Gastroesophageal sphincter (tissue), 4 donors: ENCODE results near the gene SATB2. TPM values are rescaled to one million over a fixed set of nuclear protein-coding genes. Genes with fewer than 3 reads are reported as not detected.

Source experiments
- ATAC-seq: fragments of 150-250 bp; one replicate; pipeline ENCODE4 v1.9.1; 2016; ENCODE audit warnings: mild to moderate bottlenecking, moderate library complexity
- H3K27ac ChIP-seq, 4 donors: fragments of 200-600 bp; sonication (generic) in 3 of 4; 1 replicate in 3 of 4; 2 replicates in 1 of 4; pipeline ENCODE4 v1.5.1; 2016 to 2019
- H3K27me3 ChIP-seq: fragments of 200-600 bp; sonication (generic); one replicate; pipeline ENCODE4 v1.5.1; 2019
- H3K36me3 ChIP-seq, 2 donors: fragments of 200-600 bp; sonication (generic); one replicate each; pipeline ENCODE4 v1.5.1; 2019; ENCODE audit warnings: control low read depth in 1 of 2
- H3K4me1 ChIP-seq, 3 donors: fragments of 200-600 bp; sonication (generic); 1 replicate in 2 of 3; 2 replicates in 1 of 3; pipeline ENCODE4 v1.5.1; 2016 to 2019; ENCODE audit warnings: control low read depth in 2 of 3
- H3K4me3 ChIP-seq, 2 donors: fragments of 200-600 bp; sonication (generic); one replicate each; pipeline ENCODE4 v1.5.1; 2019; ENCODE audit warnings: mild to moderate bottlenecking in 1 of 2, moderate library complexity in 1 of 2
- H3K9me3 ChIP-seq, 3 donors: fragments of 200-600 bp; sonication (generic); one replicate each; pipeline ENCODE4 v1.5.1; 2017 to 2019; ENCODE audit warnings: control low read depth in 2 of 3
- CTCF ChIP-seq, 4 experiments: fragments of 200-600 bp in 2 of 4; fragments of 450-650 bp in 2 of 4; sonication (generic) in 1 of 4; IDR thresholded peaks; one replicate each; pipeline ENCODE4 v1.5.1; 2017 to 2019; ENCODE audit warnings: antibody characterized with exemption in 4 of 4, mild to moderate bottlenecking in 2 of 4, moderate library complexity in 2 of 4
- EP300 ChIP-seq: sonication (generic); formaldehyde crosslinking; IDR thresholded peaks from one replicate; pipeline ENCODE4 v1.6.1; 2017; ENCODE audit warnings: antibody characterized with exemption, mild to moderate bottlenecking
- POLR2A ChIP-seq, 2 donors: fragments of 450-650 bp; IDR thresholded peaks; one replicate each; pipeline ENCODE4 v1.6.1; 2017; ENCODE audit warnings: antibody characterized with exemption in 2 of 2, mild to moderate bottlenecking in 2 of 2, moderate library complexity in 1 of 2
- POLR2AphosphoS5 ChIP-seq: sonication (generic); formaldehyde crosslinking; IDR thresholded peaks from one replicate; pipeline ENCODE4 v1.6.1; 2017; ENCODE audit warnings: antibody characterized with exemption
- WGBS, 2 donors: methylation state at CpG; one replicate each; pipeline ENCODE4 v1.1.5; 2018; ENCODE audit warnings: low coverage in 1 of 2; 5-methylcytosine and 5-hydroxymethylcytosine counted together
- total RNA-seq, 4 donors: library from RNA; depleted of rRNA; stranded (reverse); fragments of >200 nt; gene quantifications; one replicate each; pipeline ENCODE4 v1.1.0, GENCODE V29; 2016

Gene SATB2
- total RNA-seq, 4 donors from 2014 or later, result 2.2 to 6.7 (median 3.4) TPM

GRCh38 chr2:199490049-199490448 is 32.3 kb upstream of the SATB2 start:
- no peaks in the 10 kb centered on the region for H3K36me3 ChIP-seq
- no peak for ATAC-seq
- H3K9me3 ChIP-seq, result no peaks in the 10 kb centered on the region
- peaks cover 7% of the 10 kb centered on the region for H3K27me3 ChIP-seq
- H3K4me3 ChIP-seq, result no peak overlapping the region
- TF ChIP-seq CTCF (IDR thresholded peaks at IDR 0.05) (no peak), POLR2AphosphoS5 (no peak), EP300 (no peak)
- H3K4me1 ChIP-seq, result no peaks in the 10 kb centered on the region
- 35 to 48% methylated on average over 5 of the region's 5 CpGs for WGBS, 2 donors
- H3K27ac ChIP-seq, result no peak overlapping the region

GRCh38 chr2:199488772-199489400 is 31.1 kb upstream of the SATB2 start:
- no peak for ATAC-seq
- no peak overlapping the region for H3K27ac ChIP-seq
- H3K27me3 ChIP-seq, result peaks cover 13% of the 10 kb centered on the region
- no peak overlapping the region for H3K4me3 ChIP-seq
- H3K9me3 ChIP-seq, result no peaks in the 10 kb centered on the region
- no peaks in the 10 kb centered on the region for H3K4me1 ChIP-seq
- no peak for TF ChIP-seq POLR2A (IDR thresholded peaks at IDR 0.05)
- TF ChIP-seq CTCF (IDR thresholded peaks at IDR 0.05), result peak in 1 of 4 experiments; percentile 52
- 57 to 82% methylated on average over 2 to 5 of the region's 6 CpGs for WGBS, 2 donors
- no peaks in the 10 kb centered on the region for H3K36me3 ChIP-seq

GRCh38 chr2:199485732-199486335 is 28.1 kb upstream of the SATB2 start:
- Histone ChIP-seq H3K4me3 (no peak overlapping the region), H3K36me3 (no peaks in the 10 kb centered on the region), H3K4me1 (no peaks in the 10 kb centered on the region), H3K9me3 (no peaks in the 10 kb centered on the region), H3K27me3 (peaks cover 18% of the 10 kb centered on the region), H3K27ac (no peak overlapping the region)
- WGBS, 2 donors, result 16 to 24% methylated on average over 5 of the region's 5 CpGs
- TF ChIP-seq CTCF (IDR thresholded peaks at IDR 0.05), result peak in 2 of 4 experiments; percentile 10 to 46
- TF ChIP-seq POLR2A (IDR thresholded peaks at IDR 0.05), result no peak
- TF ChIP-seq POLR2AphosphoS5, result no peak
- no peak for TF ChIP-seq EP300
- ATAC-seq, result no peak

- H3K36me3 ChIP-seq, result no peaks in the 10 kb centered on the region
- H3K27ac ChIP-seq, result no peak overlapping the region
- no peaks in the 10 kb centered on the region for H3K4me1 ChIP-seq
- H3K27me3 ChIP-seq, result peaks cover 18% of the 10 kb centered on the region
- TF ChIP-seq POLR2AphosphoS5, result no peak
- TF ChIP-seq POLR2A (IDR thresholded peaks at IDR 0.05), result no peak
- TF ChIP-seq CTCF (IDR thresholded peaks at IDR 0.05), result no peak
- TF ChIP-seq EP300, result no peak
- no peak overlapping the region for H3K4me3 ChIP-seq
- H3K9me3 ChIP-seq, result no peaks in the 10 kb centered on the region
- 100% methylated on average over 1 of the region's 1 CpG for WGBS, 2 donors
- ATAC-seq, result no peak
These were observed 27.2 kb upstream of the SATB2 start for GRCh38 chr2:199484927-199485326.

- no peaks in the 10 kb centered on the region for H3K4me1 ChIP-seq
- ATAC-seq, result no peak
- no peak overlapping the region for H3K4me3 ChIP-seq
- H3K9me3 ChIP-seq, result no peaks in the 10 kb centered on the region
- no peak overlapping the region for H3K27ac ChIP-seq
- no peak for TF ChIP-seq CTCF (IDR thresholded peaks at IDR 0.05)
- no peak for TF ChIP-seq POLR2AphosphoS5
- no peak for TF ChIP-seq EP300
- no peak for TF ChIP-seq POLR2A (IDR thresholded peaks at IDR 0.05)
- peaks cover 12% of the 10 kb centered on the region for H3K27me3 ChIP-seq
- H3K36me3 ChIP-seq, result no peaks in the 10 kb centered on the region
- 50% methylated on average over 1 to 2 of the region's 2 CpGs for WGBS, 2 donors
These were observed 23.2 kb upstream of the SATB2 start for GRCh38 chr2:199480966-199481365.
